GM12878 (cell line): ENCODE results near the gene PREB. TPM values are rescaled to one million over a fixed set of nuclear protein-coding genes. Genes with fewer than 3 reads are reported as not detected.

ENCODE experiments used
- ATAC-seq: fragments of 200-7000 bp; cut with Tn5 transposase; 3 replicates; pipeline ENCODE4 v1.9.1; 2020; ENCODE audit warnings: mild to moderate bottlenecking, moderate library complexity
- BruUV-seq: library from RNA; stranded (reverse); fragments of 400-500 nt; replicated peaks from 2 replicates; lab custom pipeline; 2021; lab: Mats Ljungman, UMichigan
- CTCF ChIA-PET: fragments of 300-600 bp; sonication (Branson Sonifier 250); formaldehyde crosslinking; extraction: SDS; loops from one replicate; lab custom pipeline; 2021; ENCODE audit warnings: inconsistent platforms; lab: Yijun Ruan, JAX
- POLR2A ChIA-PET: fragments of 350-600 bp; formaldehyde crosslinking; extraction: SDS; loops from one replicate; lab custom pipeline; 2021; ENCODE audit warnings: inconsistent platforms; lab: Charles Lee
- RAD21 ChIA-PET: fragments of 300-600 bp; sonication (Branson Sonifier 250); formaldehyde crosslinking; loops from one replicate; lab custom pipeline; 2023; ENCODE audit warnings: antibody characterized with exemption; ENCODE audit not compliant: unreplicated experiment; lab: Charles Lee
- SMC1A ChIA-PET: fragments of 300-600 bp; sonication (Branson Sonifier 250); formaldehyde crosslinking; loops from one replicate; lab custom pipeline; 2023; ENCODE audit not compliant: unreplicated experiment, uncharacterized antibody; lab: Charles Lee
- DNase-seq: peaks from one replicate; pipeline ENCODE4 v3.0.0-alpha.2; 2011; ENCODE audit warnings: low read depth, low spot score
- FAIRE-seq: peaks from 3 replicates; lab custom pipeline; 2011; peaks lifted over from hg19 to GRCh38; lab: Jason Lieb, UNC
- H2AFZ ChIP-seq: 2 replicates; pipeline ENCODE4 v1.6.0; 2011; ENCODE audit warnings: low read depth, low read length, control low read depth; ENCODE audit not compliant: control insufficient read depth
- H3K27ac ChIP-seq: 2 replicates; pipeline ENCODE4 v1.5.1; 2011; ENCODE audit warnings: control low read depth; ENCODE audit not compliant: control insufficient read depth, insufficient read depth
- H3K27me3 ChIP-seq, 2 experiments: replicated peaks in 1 of 2; 2 replicates each; pipeline versions ENCODE4 v1.6.0 to v1.6.1; 2011; ENCODE audit warnings: low read length in 1 of 2; ENCODE audit not compliant: control insufficient read depth in 2 of 2, insufficient read depth in 2 of 2
- H3K36me3 ChIP-seq, 2 experiments: 2 replicates each; pipeline ENCODE4 v1.5.1; 2011; ENCODE audit warnings: low read length in 1 of 2; ENCODE audit not compliant: control insufficient read depth in 2 of 2, insufficient read depth in 2 of 2
- H3K4me1 ChIP-seq: 2 replicates; pipeline ENCODE4 v1.6.1; 2011; ENCODE audit warnings: mild to moderate bottlenecking, low read length, moderate library complexity, mixed read lengths; ENCODE audit not compliant: control insufficient read depth, insufficient read depth
- H3K4me2 ChIP-seq: 2 replicates; pipeline ENCODE4 v1.6.0; 2011; ENCODE audit warnings: control low read depth; ENCODE audit not compliant: control insufficient read depth, insufficient read depth
- H3K4me3 ChIP-seq: fragments of 200-600 bp; sonication (generic); 2 replicates; pipeline ENCODE4 v1.5.1; 2016
- H3K79me2 ChIP-seq: 2 replicates; pipeline ENCODE4 v1.6.0; 2011; ENCODE audit warnings: low read length; ENCODE audit not compliant: control insufficient read depth, insufficient read depth
- H3K9ac ChIP-seq: 2 replicates; pipeline ENCODE4 v1.8.0; 2011; ENCODE audit warnings: low read length, control low read depth, mixed read lengths; ENCODE audit not compliant: control insufficient read depth, insufficient read depth
- H3K9me3 ChIP-seq: replicated peaks from 3 replicates; pipeline ENCODE4 v1.5.1; 2011; ENCODE audit warnings: mild to moderate bottlenecking, low read length; ENCODE audit not compliant: control insufficient read depth, insufficient read depth
- H4K20me1 ChIP-seq: 2 replicates; pipeline ENCODE4 v1.6.0; 2011; ENCODE audit not compliant: control insufficient read depth, insufficient read depth
- ATF3 ChIP-seq: IDR thresholded peaks from 2 replicates; pipeline ENCODE4 v1.6.1; 2011; ENCODE audit warnings: low read depth, mild to moderate bottlenecking, low read length, moderate library complexity, borderline replicate concordance; ENCODE audit errors: extremely low read depth
- BCLAF1 ChIP-seq: fragments of 450-650 bp; IDR thresholded peaks from 2 replicates; pipeline ENCODE4 v1.6.1; 2017; ENCODE audit warnings: antibody characterized with exemption, mild to moderate bottlenecking, moderate library complexity
- CTCF ChIP-seq, 3 experiments: IDR thresholded peaks in 2 of 3; conservative IDR thresholded peaks in 1 of 3; 2 replicates each; pipeline ENCODE4 v1.5.1; 2011; ENCODE audit warnings: low read depth in 3 of 3, low read length in 3 of 3, mild to moderate bottlenecking in 3 of 3, control low read depth in 2 of 3, moderate library complexity in 2 of 3, inconsistent platforms in 1 of 3, mixed read lengths in 1 of 3; ENCODE audit not compliant: control insufficient read depth in 2 of 3, insufficient read depth in 1 of 3; ENCODE audit errors: extremely low read depth in 1 of 3
- MLLT1 ChIP-seq: fragments of 450-650 bp; IDR thresholded peaks from 2 replicates; pipeline ENCODE4 v1.6.1; 2016; ENCODE audit warnings: mild to moderate bottlenecking
- PAX5 ChIP-seq: IDR thresholded peaks from 2 replicates; pipeline ENCODE4 v1.6.1; 2011; ENCODE audit warnings: low read depth, low read length, borderline replicate concordance
- POLR2A ChIP-seq: IDR thresholded peaks from 2 replicates; pipeline ENCODE4 v1.6.1; 2011; ENCODE audit warnings: low read depth, mild to moderate bottlenecking, low read length
- WGBS: methylation state at CpG from one replicate; pipeline ENCODE4 v1.1.6; 2016; ENCODE audit warnings: low lambda C conversion rate; ENCODE audit not compliant: insufficient replicate concordance, insufficient coverage; ENCODE audit errors: missing lambda C conversion rate; 5-methylcytosine and 5-hydroxymethylcytosine counted together
- in situ Hi-C: fragments of 300-500 bp; cut with MboI; formaldehyde crosslinking; loops from 9 replicates; pipeline ENCODE4 v1.14.3; 2018; ENCODE audit warnings: mixed read lengths
- intact Hi-C: fragments of 100-400 bp; cut with micrococcal nuclease; formaldehyde crosslinking; loops from one replicate; pipeline ENCODE4 v1.14.2; 2022; ENCODE audit not compliant: unreplicated experiment
- polyA plus RNA-seq, 11 experiments: library from polyadenylated mRNA; depleted of rRNA in 4 of 11; unstranded in 6 of 11; stranded (reverse) in 5 of 11; fragments of >200 nt; fragmentation: Nextera tagmentation in 4 of 11; fragmentation: Illumina TruSeq in 1 of 11; extraction: Ambion mirVana in 4 of 11; extraction: Trizol in 1 of 11; gene quantifications; 1 replicate in 1 of 11; 2 replicates in 10 of 11; pipeline versions ENCODE4 v1.2.1 to v1.2.3, GENCODE V29; 2011 to 2016; ENCODE audit warnings: inconsistent platforms in 2 of 11, missing spikeins in 2 of 11, low read depth in 1 of 11
- total RNA-seq, 4 experiments: library from RNA; depleted of rRNA in 3 of 4; stranded (reverse); fragments of >200 nt in 3 of 4; fragmentation: Illumina TruSeq in 1 of 4; extraction: Trizol in 1 of 4; gene quantifications; 2 replicates each; pipeline versions ENCODE4 v1.2.1 to v1.2.3, GENCODE V29; 2013 to 2021

The PREB gene
- total and polyA plus RNA-seq, 10 of the 15 experiments (the other 5 are each of a cell fraction or from before 2014, with no cell fraction given), result 26.3 to 101 (median 52.7) TPM

- peaks cover 19% of the 10 kb centered on the region for H3K79me2 ChIP-seq
- H3K4me2 ChIP-seq, result peak overlapping the region; percentile 86
- peak overlapping the region; percentile 97 for H3K4me3 ChIP-seq
- ChIA-PET CTCF (interaction anchor here (0.7 to 2.4 kb wide), 22 partner anchors 9 to 172 kb away, joined by 3 to 19 read pairs (median 4); partner anchors contain the start of gene AGBL5), SMC1A (interaction anchor here (0.7 to 1.7 kb wide), 11 partner anchors 10 to 171 kb away, joined by 3 to 7 read pairs (median 4); partner anchors contain the start of genes ABHD1 and AGBL5), POLR2A (interaction anchor here (0.8 to 2.2 kb wide), 6 partner anchors 9 to 789 kb away, joined by 3 to 7 read pairs (median 5); partner anchors contain the start of genes ABHD1, ATRAID, MPV17 and SLC5A6), RAD21 (interaction anchor here (0.8 to 2.1 kb wide), 9 partner anchors 32 to 172 kb away, joined by 3 to 13 read pairs (median 3); no protein-coding TSS in a partner anchor)
- in situ Hi-C loops, result no loop called here
- peak overlapping the region; percentile 90; the same call in 1 of the 2 replicates for H3K27ac ChIP-seq
- H4K20me1 ChIP-seq, result no peaks in the 10 kb centered on the region
- H3K9ac ChIP-seq, result peak overlapping the region; percentile 94
- ATAC-seq, result peak; percentile 29
- peak overlapping the region; percentile 93 for H2AFZ ChIP-seq
- no peak for FAIRE-seq
- TF ChIP-seq POLR2A, result 0 out of 2 replicates have a peak, but pooled peaks have one; percentile 33
- TF ChIP-seq ATF3, result no peak
- TF ChIP-seq BCLAF1, result no peak
- TF ChIP-seq PAX5, result no peak
- TF ChIP-seq MLLT1, result no peak
- peak in 1 of 3 experiments; percentile 11; a peak in 1 of 6 replicates for TF ChIP-seq CTCF (IDR thresholded peaks at IDR 0.05 in 2 of 3, conservative IDR thresholded peaks at IDR 0.05 in 1 of 3; ENCODE audit: control insufficient read depth in 2 of 3, extremely low read depth in 1 of 3, insufficient read depth in 1 of 3, low read depth in 3 of 3, low read length in 3 of 3)
- TF ChIP-seq, all 136 proteins: peak for 2
- intact Hi-C loops, result loop anchor here (5.0 kb wide), 1 partner anchor 49 kb away; no protein-coding TSS in a partner anchor
- DNase-seq, result no peak
- Histone ChIP-seq H3K4me1 (peaks cover 8% of the 10 kb centered on the region), H3K9me3 (no peaks in the 10 kb centered on the region), H3K27me3 (no peaks in the 10 kb centered on the region), H3K36me3 (peaks cover 10 to 17% of the 10 kb centered on the region in 2 experiments)
- WGBS, result 42% methylated on average over 14 of the region's 14 CpGs
- BruUV-seq, result TSS peak; percentile 76
Observed at GRCh38 chr2:27133195-27133875, 1.1 kb downstream of the PREB start.
